Measurements from ENCODE around the gene DNAJC5.

DNAJC5 gene

GRCh38 chr20:63973160-63973479, 78.2 kb downstream of the DNAJC5 start:
- TF ChIP-seq ZC3H10 (CRISPR knock-in tag; IDR thresholded peaks at IDR 0.05): no peak
- TF ChIP-seq ESRRG (CRISPR knock-in tag; IDR thresholded peaks at IDR 0.05): no peak
- no peak for TF ChIP-seq OSR1 (CRISPR knock-in tag; IDR thresholded peaks at IDR 0.05)
- no peak for TF ChIP-seq ZNF565 (CRISPR knock-in tag; conservative IDR thresholded peaks at IDR 0.05; ENCODE audit: low read depth)
- no peak for TF ChIP-seq GLIS3 (CRISPR knock-in tag; IDR thresholded peaks at IDR 0.05)
- no peak for TF ChIP-seq ISL1 (CRISPR knock-in tag; IDR thresholded peaks at IDR 0.05)
- TF ChIP-seq PATZ1 (CRISPR knock-in tag; IDR thresholded peaks at IDR 0.05; ENCODE audit: borderline replicate concordance): no peak
- no peak for TF ChIP-seq TCF4 (CRISPR knock-in tag; IDR thresholded peaks at IDR 0.05; ENCODE audit: borderline replicate concordance)
- no peak for TF ChIP-seq BACH2 (CRISPR knock-in tag; IDR thresholded peaks at IDR 0.05; ENCODE audit: borderline replicate concordance)
- no peak for TF ChIP-seq ZFP3 (CRISPR knock-in tag; IDR thresholded peaks at IDR 0.05)
- TF ChIP-seq ZNF8 (CRISPR knock-in tag; IDR thresholded peaks at IDR 0.05): no peak
- no peak for TF ChIP-seq PPARA (CRISPR knock-in tag; IDR thresholded peaks at IDR 0.05; ENCODE audit: borderline replicate concordance)
- no peak for TF ChIP-seq CSDC2 (CRISPR knock-in tag; IDR thresholded peaks at IDR 0.05)
- TF ChIP-seq RARB (CRISPR knock-in tag; IDR thresholded peaks at IDR 0.05): no peak
- TF ChIP-seq ARNTL (CRISPR knock-in tag; IDR thresholded peaks at IDR 0.05; ENCODE audit: borderline replicate concordance, low read depth): no peak
- TF ChIP-seq SNAI2 (CRISPR knock-in tag; IDR thresholded peaks at IDR 0.05): no peak
- ATAC-seq: no peak

- peak; percentile 89 for ATAC-seq
- TF ChIP-seq BACH2 (CRISPR knock-in tag; IDR thresholded peaks at IDR 0.05; ENCODE audit: borderline replicate concordance): no peak
- TF ChIP-seq TCF4 (CRISPR knock-in tag; IDR thresholded peaks at IDR 0.05; ENCODE audit: borderline replicate concordance): no peak
- no peak for TF ChIP-seq CSDC2 (CRISPR knock-in tag; IDR thresholded peaks at IDR 0.05)
- TF ChIP-seq ESRRG (CRISPR knock-in tag; IDR thresholded peaks at IDR 0.05): no peak
- no peak for TF ChIP-seq ISL1 (CRISPR knock-in tag; IDR thresholded peaks at IDR 0.05)
- TF ChIP-seq OSR1 (CRISPR knock-in tag; IDR thresholded peaks at IDR 0.05): no peak
- no peak for TF ChIP-seq ARNTL (CRISPR knock-in tag; IDR thresholded peaks at IDR 0.05; ENCODE audit: borderline replicate concordance, low read depth)
- TF ChIP-seq POU6F1 (CRISPR knock-in tag; IDR thresholded peaks at IDR 0.05; ENCODE audit: borderline replicate concordance, low read depth): no peak
- no peak for TF ChIP-seq PPARA (CRISPR knock-in tag; IDR thresholded peaks at IDR 0.05; ENCODE audit: borderline replicate concordance)
- TF ChIP-seq ZNF70 (CRISPR knock-in tag; IDR thresholded peaks at IDR 0.05): no peak
- TF ChIP-seq SNAI2 (CRISPR knock-in tag; IDR thresholded peaks at IDR 0.05): no peak
- TF ChIP-seq TSHZ2 (CRISPR knock-in tag; IDR thresholded peaks at IDR 0.05): no peak
- no peak for TF ChIP-seq CSRNP3 (CRISPR knock-in tag; IDR thresholded peaks at IDR 0.05)
- TF ChIP-seq RARB (CRISPR knock-in tag; IDR thresholded peaks at IDR 0.05): no peak
- TF ChIP-seq CREB5 (CRISPR knock-in tag; IDR thresholded peaks at IDR 0.05; ENCODE audit: low read depth): no peak
- no peak for TF ChIP-seq TOX (CRISPR knock-in tag; IDR thresholded peaks at IDR 0.05; ENCODE audit: borderline replicate concordance)
- TF ChIP-seq PATZ1 (CRISPR knock-in tag; IDR thresholded peaks at IDR 0.05; ENCODE audit: borderline replicate concordance): no peak
- no peak for TF ChIP-seq ZFP3 (CRISPR knock-in tag; IDR thresholded peaks at IDR 0.05)
These were observed 78.9 kb downstream of the DNAJC5 start for GRCh38 chr20:63973636-63974401.

All from SK-N-SH treated with all-trans-retinoic acid at 6 μM for 48 hours (cell line).